Upper lobe of right lung (tissue), 1 donor: ENCODE measurements around the gene DHX40. TPM values are rescaled to one million over a fixed set of nuclear protein-coding genes. Genes with fewer than 3 reads are reported as not detected.
A peak's percentile ranks its signal among the peaks of the same experiment; 100 is the strongest.
"Not testable (repeated sequence)": the region's sequence is repeated elsewhere in the genome, so short reads cannot be mapped to it uniquely, and the experiment has no call there.

ENCODE experiments used
- ATAC-seq: fragments of 200-7000 bp; cut with Tn5 transposase; one replicate; pipeline ENCODE4 v1.9.1; 2020; ENCODE audit warnings: mild to moderate bottlenecking, moderate library complexity
- DNase-seq: peaks from one replicate; pipeline ENCODE4 v3.0.0-alpha.2; 2020
- H3K27ac ChIP-seq: fragments of 200-600 bp; one replicate; pipeline ENCODE4 v1.8.0; 2022
- H3K27me3 ChIP-seq: fragments of 200-600 bp; one replicate; pipeline ENCODE4 v1.8.0; 2022; ENCODE audit warnings: mild to moderate bottlenecking
- H3K36me3 ChIP-seq: fragments of 200-600 bp; one replicate; pipeline ENCODE4 v1.8.0; 2022
- H3K4me1 ChIP-seq: fragments of 200-600 bp; one replicate; pipeline ENCODE4 v1.8.0; 2022
- H3K4me3 ChIP-seq: fragments of 200-600 bp; one replicate; pipeline ENCODE4 v1.8.0; 2022; ENCODE audit warnings: mild to moderate bottlenecking
- H3K9me3 ChIP-seq: fragments of 200-600 bp; one replicate; pipeline ENCODE4 v1.8.0; 2022
- intact Hi-C: fragments of 100-400 bp; cut with DNase I; formaldehyde crosslinking; loops from one replicate; pipeline ENCODE4 v1.11.0; 2022
- total RNA-seq: library from RNA; stranded (reverse); fragmentation: NEBNext Ultra II Directional; extraction: Animal tissue kit (Norgen Biotek cat#: 25700); gene quantifications from one replicate; pipeline ENCODE4 v1.2.1, GENCODE V29; 2021
- TF ChIP-seq, protein P1 (sequence below): fragments of 200-600 bp; IDR thresholded peaks from one replicate; pipeline ENCODE4 v1.8.0; 2022; ENCODE audit warnings: antibody characterized with exemption
- donor health status: DM: no; HTN: yes; CAD: no; lungs with severe emphysema.

The DHX40 gene
- total RNA-seq, 1 donor from 2014 or later: 25.0 TPM

- DNase-seq (no peak), ATAC-seq (no peak)
- Histone ChIP-seq H3K36me3 (no peaks in the 10 kb centered on the region), H3K27me3 (no peaks in the 10 kb centered on the region), H3K4me3 (no peak overlapping the region), H3K9me3 (no peaks in the 10 kb centered on the region), H3K4me1 (no peaks in the 10 kb centered on the region), H3K27ac (no peak overlapping the region)
- intact Hi-C loops: no loop called here
- TF ChIP-seq, protein P1, sequence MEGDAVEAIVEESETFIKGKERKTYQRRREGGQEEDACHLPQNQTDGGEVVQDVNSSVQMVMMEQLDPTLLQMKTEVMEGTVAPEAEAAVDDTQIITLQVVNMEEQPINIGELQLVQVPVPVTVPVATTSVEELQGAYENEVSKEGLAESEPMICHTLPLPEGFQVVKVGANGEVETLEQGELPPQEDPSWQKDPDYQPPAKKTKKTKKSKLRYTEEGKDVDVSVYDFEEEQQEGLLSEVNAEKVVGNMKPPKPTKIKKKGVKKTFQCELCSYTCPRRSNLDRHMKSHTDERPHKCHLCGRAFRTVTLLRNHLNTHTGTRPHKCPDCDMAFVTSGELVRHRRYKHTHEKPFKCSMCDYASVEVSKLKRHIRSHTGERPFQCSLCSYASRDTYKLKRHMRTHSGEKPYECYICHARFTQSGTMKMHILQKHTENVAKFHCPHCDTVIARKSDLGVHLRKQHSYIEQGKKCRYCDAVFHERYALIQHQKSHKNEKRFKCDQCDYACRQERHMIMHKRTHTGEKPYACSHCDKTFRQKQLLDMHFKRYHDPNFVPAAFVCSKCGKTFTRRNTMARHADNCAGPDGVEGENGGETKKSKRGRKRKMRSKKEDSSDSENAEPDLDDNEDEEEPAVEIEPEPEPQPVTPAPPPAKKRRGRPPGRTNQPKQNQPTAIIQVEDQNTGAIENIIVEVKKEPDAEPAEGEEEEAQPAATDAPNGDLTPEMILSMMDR: no peak
Observed at GRCh38 chr17:59550703-59551102, 14.7 kb upstream of the DHX40 start.

DNA sequence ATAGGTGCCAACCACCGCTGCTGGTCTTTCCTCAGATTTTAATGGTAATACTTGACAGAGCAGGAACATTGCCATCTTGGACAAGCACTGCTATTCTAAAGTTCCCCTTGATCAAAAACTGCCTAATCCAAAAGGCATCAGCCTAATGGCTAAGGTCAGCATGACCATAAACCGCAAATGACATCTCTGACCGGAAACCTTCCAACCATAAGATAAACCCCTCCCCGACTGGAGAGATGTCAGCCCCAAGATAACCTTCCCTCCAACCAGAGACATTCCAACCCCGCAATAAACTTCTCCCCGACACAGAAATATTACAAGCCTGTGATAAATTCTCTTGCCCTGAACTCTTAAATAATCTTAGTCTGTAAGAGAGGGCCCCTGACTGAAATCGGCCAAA is 7.4 kb upstream of the DHX40 start:
- Histone ChIP-seq H3K27ac (no peak overlapping the region), H3K4me3 (no peak overlapping the region), H3K36me3 (no peaks in the 10 kb centered on the region), H3K4me1 (no peaks in the 10 kb centered on the region), H3K27me3 (no peaks in the 10 kb centered on the region), H3K9me3 (no peaks in the 10 kb centered on the region)
- intact Hi-C loops: no loop called here
- TF ChIP-seq, protein P1: no peak
- DNase-seq (no peak), ATAC-seq (no peak)

- intact Hi-C loops: no loop called here
- H3K9me3 ChIP-seq: no peaks in the 10 kb centered on the region
- H3K27ac ChIP-seq: no peak overlapping the region
- TF ChIP-seq, protein P1: peak; percentile 41
- no peaks in the 10 kb centered on the region for H3K27me3 ChIP-seq
- no peak for DNase-seq
- no peaks in the 10 kb centered on the region for H3K36me3 ChIP-seq
- ATAC-seq: no peak
- H3K4me3 ChIP-seq: no peak overlapping the region
- H3K4me1 ChIP-seq: no peaks in the 10 kb centered on the region
Observed at GRCh38 chr17:59558953-59559352, 6.5 kb upstream of the DHX40 start.

GRCh38 chr17:59561042-59561441 is 4.4 kb upstream of the DHX40 start:
- Histone ChIP-seq H3K4me3 (no peak overlapping the region), H3K27ac (no peak overlapping the region), H3K27me3 (no peaks in the 10 kb centered on the region), H3K9me3 (no peaks in the 10 kb centered on the region), H3K36me3 (no peaks in the 10 kb centered on the region), H3K4me1 (peaks cover under 1% of the 10 kb centered on the region)
- TF ChIP-seq, protein P1: peak; percentile 20
- DNase-seq (no peak), ATAC-seq (peak; percentile 66)
- intact Hi-C loops: no loop called here

- peak; percentile 66 for DNase-seq
Observed at GRCh38 chr17:59565959-59566324, 532 bp downstream of the DHX40 start.

GRCh38 chr17:59569151-59569550 is 3.7 kb downstream of the DHX40 start:
- DNase-seq, H3K27me3 ChIP-seq, H3K4me3 ChIP-seq, ATAC-seq, intact Hi-C loops, H3K9me3 ChIP-seq, H3K27ac ChIP-seq, H3K4me1 ChIP-seq: not testable (repeated sequence)
- H3K36me3 ChIP-seq: peaks cover 16% of the 10 kb centered on the region

More at GRCh38 chr17:59565959-59566324, 532 bp downstream of the DHX40 start:
- peaks cover 6% of the 10 kb centered on the region for H3K36me3 ChIP-seq
- H3K27ac ChIP-seq: peak overlapping the region; percentile 81
- TF ChIP-seq, protein P1: no peak
- intact Hi-C loops: no loop called here
- no peaks in the 10 kb centered on the region for H3K9me3 ChIP-seq
- H3K4me1 ChIP-seq: peaks cover 9% of the 10 kb centered on the region
- H3K4me3 ChIP-seq: peak overlapping the region; percentile 97
- H3K27me3 ChIP-seq: no peaks in the 10 kb centered on the region
- peak; percentile 80 for ATAC-seq
